Stomach smooth muscle (tissue), 2 donors: ENCODE measurements around the gene CRBN.

Source experiments
- H3K27ac ChIP-seq: one replicate; pipeline ENCODE4 v1.7.0; 2013; ENCODE audit warnings: mild to moderate bottlenecking, low read length, inconsistent platforms
- H3K27me3 ChIP-seq, 2 donors: one replicate each; pipeline ENCODE4 v1.7.0; 2013; ENCODE audit warnings: low read length in 2 of 2; ENCODE audit not compliant: insufficient read depth in 2 of 2, control insufficient read depth in 1 of 2
- H3K36me3 ChIP-seq, 2 donors: one replicate each; pipeline ENCODE4 v1.7.0; 2013; ENCODE audit warnings: low read length in 2 of 2; ENCODE audit not compliant: control insufficient read depth in 2 of 2, insufficient read depth in 2 of 2
- H3K4me1 ChIP-seq: one replicate; pipeline ENCODE4 v1.7.0; 2013; ENCODE audit warnings: low read length; ENCODE audit not compliant: control insufficient read depth, insufficient read depth
- H3K4me3 ChIP-seq, 2 donors: one replicate each; pipeline ENCODE4 v1.7.0; 2013; ENCODE audit warnings: low read length in 2 of 2
- H3K9ac ChIP-seq, 2 donors: one replicate each; pipeline ENCODE4 v1.7.0; 2013; ENCODE audit warnings: low read length in 2 of 2, mild to moderate bottlenecking in 1 of 2
- H3K9me3 ChIP-seq, 2 donors: one replicate each; pipeline ENCODE4 v1.7.0; 2013; ENCODE audit warnings: low read length in 2 of 2; ENCODE audit not compliant: control insufficient read depth in 2 of 2
- donor health status: healthy.
- donor health status: Pancreatic carcinoma.

The CRBN gene

DNA sequence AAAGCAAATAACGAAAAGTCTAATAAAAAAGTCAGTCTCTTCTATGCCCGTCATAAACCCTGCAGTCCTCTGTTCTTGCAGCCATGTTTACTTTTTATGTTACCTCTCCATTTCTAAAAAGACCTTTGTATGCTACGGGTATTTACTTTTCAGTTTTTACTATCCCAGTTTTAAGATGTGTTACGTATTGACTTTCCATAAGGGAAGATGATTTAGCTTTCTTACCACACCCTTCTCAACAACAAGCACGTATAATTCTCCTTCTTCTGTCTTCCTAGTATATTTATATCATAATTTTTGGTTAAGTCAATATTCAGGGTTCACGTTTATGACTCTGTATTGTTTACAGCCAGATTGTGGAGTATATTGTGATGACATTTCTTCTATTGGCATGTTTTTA lies 42.0 kb downstream of the CRBN start:
- no peaks in the 10 kb centered on the region for H3K9me3 ChIP-seq
- peaks cover 5 to 13% of the 10 kb centered on the region in 2 donors for H3K36me3 ChIP-seq
- no peaks in the 10 kb centered on the region for H3K4me1 ChIP-seq
- H3K27me3 ChIP-seq, result no peaks in the 10 kb centered on the region
- H3K9ac ChIP-seq, result no peak overlapping the region
- H3K4me3 ChIP-seq, result no peak overlapping the region
- no peak overlapping the region for H3K27ac ChIP-seq

DNA sequence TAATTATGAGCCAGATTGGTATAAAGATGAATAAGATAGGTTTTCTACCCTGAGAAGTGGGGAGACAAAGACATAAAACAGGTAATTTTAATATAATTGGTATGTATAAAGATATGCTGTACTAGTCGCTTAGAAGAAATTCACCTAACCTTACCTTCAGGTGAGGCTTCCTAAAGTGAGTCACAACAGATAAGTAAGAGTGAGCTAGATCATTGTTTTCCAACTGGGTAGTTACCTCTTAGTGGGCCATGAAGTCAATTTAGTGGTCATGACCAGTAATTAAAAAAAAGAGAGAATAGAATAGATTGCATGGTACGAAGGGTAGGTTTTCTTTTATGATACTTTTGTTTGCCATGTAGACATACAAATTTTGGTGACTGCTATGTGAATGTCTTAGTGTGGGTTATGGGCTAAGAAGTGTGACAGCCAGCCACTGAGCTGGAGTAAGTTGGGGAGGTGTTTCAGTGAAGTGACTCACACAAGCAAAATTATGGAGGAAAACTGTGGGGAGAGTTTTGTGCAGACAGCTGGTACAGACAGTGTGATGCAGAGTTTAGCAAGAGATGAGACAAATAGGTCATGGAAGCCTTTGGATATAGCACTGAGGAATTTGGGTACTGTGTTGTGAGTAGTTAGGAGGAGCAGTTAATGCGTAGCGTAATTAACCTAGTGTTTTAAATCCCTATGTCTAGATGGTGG lies 44.6 kb downstream of the CRBN start:
- no peaks in the 10 kb centered on the region for H3K4me1 ChIP-seq
- no peaks in the 10 kb centered on the region for H3K9me3 ChIP-seq
- no peak overlapping the region for H3K9ac ChIP-seq
- no peak overlapping the region for H3K27ac ChIP-seq
- no peaks in the 10 kb centered on the region for H3K27me3 ChIP-seq
- H3K4me3 ChIP-seq, result no peak overlapping the region
- H3K36me3 ChIP-seq, result peaks cover 5 to 6% of the 10 kb centered on the region in 2 donors

DNA sequence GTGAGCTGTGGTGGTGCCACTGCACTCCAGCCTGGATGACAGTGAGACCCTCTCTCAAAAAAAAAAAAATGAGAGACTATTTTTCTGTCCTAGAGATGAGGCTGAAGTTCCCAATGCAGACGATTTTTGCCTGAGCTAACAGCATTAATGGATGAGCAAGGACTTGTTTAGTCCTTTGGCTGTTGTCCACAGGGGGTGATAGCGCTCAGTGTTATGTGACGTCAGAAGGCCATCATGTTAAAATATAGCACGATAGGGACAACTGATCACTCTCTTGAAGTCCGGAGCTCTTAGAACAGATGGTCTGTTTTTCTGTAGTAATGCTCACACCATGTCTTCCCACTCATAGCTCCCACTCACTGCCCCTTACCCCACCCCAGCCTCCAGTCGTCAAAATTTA lies 46.0 kb downstream of the CRBN start:
- Histone ChIP-seq H3K9ac (no peak overlapping the region), H3K9me3 (no peaks in the 10 kb centered on the region), H3K27me3 (no peaks in the 10 kb centered on the region), H3K27ac (no peak overlapping the region), H3K36me3 (peaks cover 2 to 4% of the 10 kb centered on the region in 2 donors), H3K4me3 (no peak overlapping the region), H3K4me1 (peaks cover 5% of the 10 kb centered on the region)

DNA sequence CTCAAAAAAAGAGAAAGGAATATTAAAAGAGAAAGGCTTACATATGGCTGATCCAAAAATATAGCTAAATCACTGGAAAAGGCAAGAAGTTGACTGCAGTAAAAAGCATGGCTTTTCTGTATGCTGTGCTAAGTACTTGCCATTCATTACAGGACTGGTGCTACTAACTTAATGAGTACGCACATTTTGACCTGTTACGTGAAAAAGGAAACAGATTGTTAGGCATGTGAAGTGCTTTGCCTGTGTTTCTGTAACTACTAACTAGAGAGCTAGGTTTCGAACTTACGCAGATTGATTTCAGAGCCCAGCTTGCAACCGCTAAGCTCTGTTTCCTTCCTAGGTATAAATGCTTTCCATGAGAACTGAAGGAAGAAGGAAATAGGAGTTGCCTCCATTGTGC lies 49.9 kb downstream of the CRBN start:
- H3K27ac ChIP-seq, result no peak overlapping the region
- H3K4me1 ChIP-seq, result peaks cover 17% of the 10 kb centered on the region
- no peaks in the 10 kb centered on the region for H3K27me3 ChIP-seq
- H3K36me3 ChIP-seq, result peaks cover 0 to 4% of the 10 kb centered on the region in 2 donors
- no peak overlapping the region for H3K4me3 ChIP-seq
- H3K9ac ChIP-seq, result no peak overlapping the region
- H3K9me3 ChIP-seq, result no peaks in the 10 kb centered on the region

DNA sequence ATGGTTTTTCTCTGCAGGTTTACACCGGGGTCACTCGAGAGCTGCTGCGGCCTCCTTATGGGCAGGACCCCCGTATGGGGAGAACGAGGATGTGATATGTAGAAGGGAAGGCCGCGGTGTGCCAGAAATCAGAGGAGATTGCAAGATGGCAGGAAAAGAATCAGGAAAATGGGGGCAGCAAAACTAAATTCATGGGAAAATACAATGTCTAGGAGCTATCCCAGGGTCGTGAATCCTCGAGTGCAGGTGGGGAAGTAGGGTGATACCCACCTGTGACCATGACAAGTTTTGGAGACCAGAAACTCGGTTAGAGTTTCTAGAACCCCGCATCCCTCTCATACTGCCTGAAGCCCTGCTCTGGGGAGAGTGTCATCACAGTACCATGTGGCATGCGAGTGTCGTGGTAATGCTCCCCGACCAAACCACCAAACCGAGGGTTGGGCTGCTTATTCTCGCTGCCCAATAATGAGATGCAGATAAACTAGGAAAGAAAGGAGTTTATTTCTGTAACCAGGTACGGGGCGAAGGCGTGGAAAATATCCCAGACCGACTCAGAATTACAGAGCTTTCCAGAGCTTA lies 52.0 kb downstream of the CRBN start:
- Histone ChIP-seq H3K27me3 (no peaks in the 10 kb centered on the region), H3K36me3 (peaks cover 0 to 4% of the 10 kb centered on the region in 2 donors), H3K9me3 (no peaks in the 10 kb centered on the region), H3K27ac (peak overlapping the region; percentile 80), H3K4me3 (peak overlapping the region; percentile 63 to 91), H3K4me1 (peaks cover 17% of the 10 kb centered on the region), H3K9ac (peak overlapping the region; percentile 78 to 92)

DNA sequence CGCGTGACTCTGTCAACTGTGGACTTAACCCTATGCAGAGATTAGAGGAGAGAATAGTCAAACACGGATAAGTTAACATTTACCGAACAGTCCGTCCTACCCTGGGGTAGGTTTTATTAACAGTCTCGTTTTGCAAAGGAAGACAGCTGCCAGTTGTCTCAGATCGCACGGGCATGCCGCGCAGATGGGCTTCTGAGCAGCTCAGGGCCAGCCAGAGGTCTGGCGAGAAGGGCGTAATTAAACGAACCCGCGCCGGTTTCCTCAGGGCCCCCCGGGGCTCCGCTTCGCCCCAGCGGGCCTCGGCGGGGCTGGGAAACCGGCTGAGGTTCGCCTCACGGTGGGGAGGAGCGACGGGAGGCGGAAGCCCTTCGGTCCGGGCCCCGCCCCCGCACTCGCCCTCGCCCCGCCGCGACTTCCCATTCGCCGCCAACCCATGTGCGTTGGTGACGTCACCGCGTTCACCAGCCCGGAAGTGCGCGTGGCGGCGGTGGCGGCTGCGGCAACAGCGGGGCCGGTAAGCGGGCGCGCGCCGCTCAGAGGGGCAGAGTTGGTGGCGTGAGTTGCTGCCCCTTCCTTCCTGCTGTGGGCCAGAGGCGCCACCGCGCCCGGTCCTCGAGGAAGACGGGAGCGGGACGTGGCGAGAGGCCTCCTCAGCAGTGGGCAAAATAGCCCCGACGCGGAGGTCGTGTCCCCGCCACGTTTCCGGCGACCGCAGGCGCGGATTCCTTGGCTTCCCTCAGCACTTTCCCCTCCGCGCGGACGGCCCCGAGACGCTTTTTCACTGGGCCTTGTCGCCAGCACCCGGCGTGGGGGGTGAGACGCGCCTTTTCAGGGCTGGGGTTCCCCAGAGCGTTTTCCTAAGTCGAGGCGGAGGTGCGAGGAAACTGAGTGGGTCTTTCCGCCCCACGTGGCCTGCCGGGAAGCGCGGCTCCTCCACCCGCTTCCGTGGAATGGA lies 52.7 kb downstream of the CRBN start, which contains the start of gene TRNT1:
TSS of gene TRNT1 (plus strand) at position 464 of the 955 bp plus-strand sequence. CDS start 2,101 bp downstream, outside the sequence.
- Histone ChIP-seq H3K4me3 (peak within 1 kb of the TSS; percentile 64 to 91), H3K27me3 (no peaks in the 10 kb centered on the region), H3K9me3 (no peaks in the 10 kb centered on the region), H3K9ac (peak within 1 kb of the TSS; percentile 78 to 92), H3K27ac (peak within 1 kb of the TSS; percentile 80), H3K36me3 (peaks cover 0 to 4% of the 10 kb centered on the region in 2 donors), H3K4me1 (peaks cover 17% of the 10 kb centered on the region)

DNA sequence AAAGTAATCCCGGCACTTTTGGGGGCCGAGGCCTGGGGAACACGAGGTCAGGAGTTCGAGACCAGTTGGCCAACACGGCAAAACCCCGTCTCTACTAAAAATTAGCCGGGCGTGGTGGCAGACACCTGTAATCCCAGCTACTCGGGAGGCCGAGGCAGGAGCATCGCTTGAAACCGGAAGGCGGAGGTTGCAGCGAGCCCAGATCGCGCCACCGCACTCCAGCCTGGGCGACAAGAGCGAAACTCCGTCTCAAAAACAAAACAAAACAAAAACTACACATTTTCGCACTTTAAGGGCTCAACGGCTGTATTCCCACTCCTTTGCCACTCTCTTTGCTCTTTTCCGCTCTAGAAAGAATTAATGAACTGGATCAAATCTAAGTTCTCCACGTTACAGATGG lies 53.5 kb downstream of the CRBN start:
- H3K4me3 ChIP-seq, result peak overlapping the region; percentile 64 to 91

DNA sequence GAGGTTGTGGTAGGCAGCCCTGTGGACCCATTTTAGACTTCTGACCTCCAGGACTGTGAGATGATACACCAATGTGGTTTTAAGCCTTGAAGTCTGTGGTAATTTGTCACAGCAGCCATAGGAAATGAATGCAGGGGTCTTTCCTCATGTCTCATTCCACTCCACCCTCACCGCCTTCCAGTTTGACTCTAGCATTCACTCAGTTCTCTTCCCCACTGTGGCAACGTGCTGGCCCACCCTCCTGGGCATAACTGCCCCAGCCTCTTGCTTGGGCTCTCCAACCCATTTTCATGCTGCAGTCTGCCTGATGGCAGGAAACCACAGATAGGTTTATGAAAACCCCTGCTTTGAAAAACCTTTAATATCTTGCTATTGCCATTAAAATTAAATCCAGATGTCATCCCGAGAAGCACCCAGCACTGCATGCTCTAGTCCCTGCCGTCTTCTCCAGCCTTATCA lies 60.1 kb downstream of the CRBN start:
- Histone ChIP-seq H3K9ac (no peak overlapping the region), H3K4me1 (no peaks in the 10 kb centered on the region), H3K27ac (no peak overlapping the region), H3K36me3 (no peaks in the 10 kb centered on the region), H3K4me3 (no peak overlapping the region), H3K27me3 (no peaks in the 10 kb centered on the region), H3K9me3 (no peaks in the 10 kb centered on the region)

More for the DNA sequence above, 53.5 kb downstream of the CRBN start:
- H3K9ac ChIP-seq, result peak overlapping the region; percentile 78 to 92
- H3K36me3 ChIP-seq, result peaks cover 0 to 4% of the 10 kb centered on the region in 2 donors
- H3K9me3 ChIP-seq, result no peaks in the 10 kb centered on the region
- no peaks in the 10 kb centered on the region for H3K27me3 ChIP-seq
- peak overlapping the region; percentile 80 for H3K27ac ChIP-seq
- H3K4me1 ChIP-seq, result peaks cover 17% of the 10 kb centered on the region

DNA sequence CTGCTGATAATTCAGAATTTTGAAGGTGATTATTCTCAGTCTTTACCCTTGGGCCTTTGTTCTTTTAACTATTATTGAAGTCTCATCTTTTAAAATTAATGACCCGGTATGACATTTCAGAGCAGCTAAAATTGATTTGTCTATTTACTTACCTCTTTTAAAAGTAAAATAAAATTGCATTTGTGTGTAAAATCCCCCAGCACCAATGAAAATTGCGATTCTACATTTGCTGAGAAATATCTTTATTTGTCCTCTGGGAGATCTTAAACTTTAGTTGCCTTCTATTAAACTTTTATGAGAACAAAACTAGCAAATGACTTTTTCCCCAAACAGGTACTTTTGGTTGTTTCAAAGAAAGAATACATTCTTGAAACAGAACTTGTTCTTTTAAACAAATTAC lies 61.8 kb downstream of the CRBN start:
- Histone ChIP-seq H3K4me1 (no peaks in the 10 kb centered on the region), H3K4me3 (no peak overlapping the region), H3K9ac (no peak overlapping the region), H3K36me3 (no peaks in the 10 kb centered on the region), H3K9me3 (no peaks in the 10 kb centered on the region), H3K27ac (no peak overlapping the region), H3K27me3 (peaks cover 0 to 2% of the 10 kb centered on the region in 2 donors)

DNA sequence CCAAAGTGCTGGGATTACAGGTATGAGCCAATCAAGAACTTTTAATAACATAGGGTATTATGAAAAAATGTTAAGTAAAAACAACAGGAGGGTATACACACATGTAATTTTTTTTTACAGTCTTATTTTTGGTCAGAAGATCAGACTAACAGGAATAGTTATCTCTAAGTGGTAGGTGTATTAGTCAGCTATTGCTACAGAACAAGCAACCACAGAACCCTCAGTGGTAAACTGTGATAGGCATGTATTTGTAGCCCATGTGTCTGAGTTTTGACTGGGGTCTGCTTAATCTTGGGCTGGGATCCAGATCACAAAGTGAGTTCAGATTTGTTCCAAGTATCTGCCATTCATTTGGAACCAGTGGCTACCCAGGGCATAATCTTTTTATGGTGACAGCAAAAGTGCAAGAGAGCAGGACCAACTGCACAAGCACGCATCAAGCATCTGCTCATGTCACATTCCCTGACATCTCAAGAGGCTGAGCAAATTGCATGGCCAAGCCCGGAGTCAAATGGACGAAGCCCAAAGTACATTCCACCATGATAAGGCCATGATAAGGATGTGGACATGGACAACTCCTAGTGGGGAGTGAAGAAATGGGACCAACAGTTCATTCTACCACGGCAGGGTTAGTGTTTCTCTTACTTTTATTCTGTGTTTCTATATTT lies 66.3 kb downstream of the CRBN start:
- Histone ChIP-seq H3K4me1 (no peaks in the 10 kb centered on the region), H3K4me3 (no peak overlapping the region), H3K36me3 (no peaks in the 10 kb centered on the region), H3K27ac (no peak overlapping the region), H3K9me3 (no peaks in the 10 kb centered on the region), H3K9ac (no peak overlapping the region), H3K27me3 (peaks cover 0 to 2% of the 10 kb centered on the region in 2 donors)
